Vagina (tissue), 2 donors: Measurements from ENCODE around the gene SLC38A9. TPM values are rescaled to one million over a fixed set of nuclear protein-coding genes. Genes with fewer than 3 reads are reported as not detected.
"Not testable (repeated sequence)": the region's sequence is repeated elsewhere in the genome, so short reads cannot be mapped to it uniquely, and the experiment has no call there.

ENCODE experiments used
- DNase-seq, 2 donors: peaks; one replicate each; pipeline ENCODE4 v3.0.0-alpha.2; 2017; ENCODE audit errors: extremely low spot score in 2 of 2
- H3K27ac ChIP-seq: fragments of 200-600 bp; sonication (generic); one replicate; pipeline ENCODE4 v1.5.1; 2019
- H3K27me3 ChIP-seq: fragments of 200-600 bp; sonication (generic); one replicate; pipeline ENCODE4 v1.5.1; 2019
- H3K36me3 ChIP-seq, 2 donors: fragments of 200-600 bp; sonication (generic); one replicate each; pipeline ENCODE4 v1.5.1; 2017 to 2019
- H3K4me1 ChIP-seq: fragments of 200-600 bp; sonication (generic); one replicate; pipeline ENCODE4 v1.5.1; 2019
- H3K4me3 ChIP-seq, 2 donors: fragments of 200-600 bp; sonication (generic); 1 replicate in 1 of 2; 2 replicates in 1 of 2; pipeline ENCODE4 v1.5.1; 2016 to 2019
- H3K9me3 ChIP-seq: fragments of 200-600 bp; sonication (generic); one replicate; pipeline ENCODE4 v1.5.1; 2019
- CTCF ChIP-seq, 3 experiments: fragments of 450-650 bp in 2 of 3; fragments of 200-600 bp in 1 of 3; sonication (generic) in 1 of 3; IDR thresholded peaks; one replicate each; pipeline ENCODE4 v1.5.1; 2017 to 2019; ENCODE audit warnings: antibody characterized with exemption in 3 of 3, mild to moderate bottlenecking in 2 of 3, moderate library complexity in 2 of 3
- POLR2A ChIP-seq, 2 donors: fragments of 450-650 bp; IDR thresholded peaks; one replicate each; pipeline ENCODE4 v1.6.1; 2017; ENCODE audit warnings: antibody characterized with exemption in 2 of 2, mild to moderate bottlenecking in 2 of 2, moderate library complexity in 2 of 2
- POLR2AphosphoS5 ChIP-seq, 2 donors: sonication (generic); formaldehyde crosslinking; IDR thresholded peaks; one replicate each; pipeline ENCODE4 v1.9.0; 2017; ENCODE audit warnings: antibody characterized with exemption in 2 of 2, mild to moderate bottlenecking in 2 of 2, low read depth in 1 of 2; ENCODE audit not compliant: insufficient read depth in 1 of 2
- intact Hi-C: fragments of 100-400 bp; cut with DNase I; formaldehyde crosslinking; loops from one replicate; pipeline ENCODE4 v1.15.1; 2023
- total RNA-seq: library from RNA; depleted of rRNA; stranded (reverse); fragments of >200 nt; gene quantifications from one replicate; pipeline ENCODE4 v1.2.3, GENCODE V29; 2016

SLC38A9 gene
- total RNA-seq, 1 donor from 2014 or later = 23.3 TPM

- Histone ChIP-seq H3K9me3 (no peaks in the 10 kb centered on the region), H3K36me3 (no peaks in the 10 kb centered on the region), H3K27ac (no peak overlapping the region), H3K4me1 (no peaks in the 10 kb centered on the region), H3K27me3 (no peaks in the 10 kb centered on the region), H3K4me3 (no peak overlapping the region)
- intact Hi-C loops = loop anchor here (10.0 kb wide), 1 partner anchor 354 kb away; no protein-coding TSS in a partner anchor
- DNase-seq = no peak
- TF ChIP-seq POLR2A (IDR thresholded peaks at IDR 0.05) (no peak), POLR2AphosphoS5 (IDR thresholded peaks at IDR 0.05; ENCODE audit: insufficient read depth in 1 of 2, low read depth in 1 of 2) (no peak), CTCF (IDR thresholded peaks at IDR 0.05) (no peak)
Observed at GRCh38 chr5:55699041-55699688, 13.0 kb downstream of the SLC38A9 start.

GRCh38 chr5:55696704-55697103, 15.4 kb downstream of the SLC38A9 start:
- not testable (repeated sequence) for H3K36me3 ChIP-seq, H3K9me3 ChIP-seq, DNase-seq, H3K4me1 ChIP-seq, H3K4me3 ChIP-seq, H3K27ac ChIP-seq, H3K27me3 ChIP-seq
- intact Hi-C loops = loop anchor here (10.0 kb wide), 1 partner anchor 352 kb away; no protein-coding TSS in a partner anchor

GRCh38 chr5:55694152-55694830, 17.8 kb downstream of the SLC38A9 start:
- no peak for DNase-seq
- no peaks in the 10 kb centered on the region for H3K27me3 ChIP-seq
- H3K4me1 ChIP-seq = peaks cover 16% of the 10 kb centered on the region
- no peak for TF ChIP-seq POLR2AphosphoS5 (IDR thresholded peaks at IDR 0.05; ENCODE audit: insufficient read depth in 1 of 2, low read depth in 1 of 2)
- no peak for TF ChIP-seq POLR2A (IDR thresholded peaks at IDR 0.05)
- TF ChIP-seq CTCF (IDR thresholded peaks at IDR 0.05) = peak in 1 of 3 experiments; percentile 25
- no peaks in the 10 kb centered on the region for H3K9me3 ChIP-seq
- no peak overlapping the region for H3K27ac ChIP-seq
- intact Hi-C loops = loop anchor here (5.0 to 10.0 kb wide), 2 partner anchors 287 to 349 kb away; no protein-coding TSS in a partner anchor
- H3K36me3 ChIP-seq = no peaks in the 10 kb centered on the region
- H3K4me3 ChIP-seq = no peak overlapping the region

- DNase-seq = no peak
- Histone ChIP-seq H3K27ac (no peak overlapping the region), H3K9me3 (no peaks in the 10 kb centered on the region), H3K4me1 (peaks cover 16% of the 10 kb centered on the region), H3K36me3 (no peaks in the 10 kb centered on the region), H3K4me3 (no peak overlapping the region), H3K27me3 (no peaks in the 10 kb centered on the region)
- intact Hi-C loops = loop anchor here (5.0 to 10.0 kb wide), 2 partner anchors 285 to 348 kb away; no protein-coding TSS in a partner anchor
- no peak for TF ChIP-seq POLR2AphosphoS5 (IDR thresholded peaks at IDR 0.05; ENCODE audit: insufficient read depth in 1 of 2, low read depth in 1 of 2)
- no peak for TF ChIP-seq POLR2A (IDR thresholded peaks at IDR 0.05)
- TF ChIP-seq CTCF (IDR thresholded peaks at IDR 0.05) = no peak
Observed at GRCh38 chr5:55692509-55692908, 19.6 kb downstream of the SLC38A9 start.

GRCh38 chr5:55692106-55692417, 20.1 kb downstream of the SLC38A9 start:
- no peaks in the 10 kb centered on the region for H3K9me3 ChIP-seq
- H3K4me3 ChIP-seq = no peak overlapping the region
- no peak for DNase-seq
- intact Hi-C loops = loop anchor here (5.0 to 10.0 kb wide), 2 partner anchors 285 to 347 kb away; no protein-coding TSS in a partner anchor
- H3K4me1 ChIP-seq = peaks cover 16% of the 10 kb centered on the region
- no peaks in the 10 kb centered on the region for H3K36me3 ChIP-seq
- H3K27me3 ChIP-seq = no peaks in the 10 kb centered on the region
- H3K27ac ChIP-seq = no peak overlapping the region
- TF ChIP-seq POLR2AphosphoS5 (IDR thresholded peaks at IDR 0.05; ENCODE audit: insufficient read depth in 1 of 2, low read depth in 1 of 2) (no peak), CTCF (IDR thresholded peaks at IDR 0.05) (no peak), POLR2A (IDR thresholded peaks at IDR 0.05) (no peak)
